ENCODE measurements around the gene MTR. TPM values are rescaled to one million over a fixed set of nuclear protein-coding genes. Genes with fewer than 3 reads are reported as not detected.

MTR gene
- total and polyA plus RNA-seq, 9 of the 15 experiments (the other 6 are each of a cell fraction or from before 2014, with no cell fraction given), result 3.4 to 44.3 (median 20.3) TPM

DNA sequence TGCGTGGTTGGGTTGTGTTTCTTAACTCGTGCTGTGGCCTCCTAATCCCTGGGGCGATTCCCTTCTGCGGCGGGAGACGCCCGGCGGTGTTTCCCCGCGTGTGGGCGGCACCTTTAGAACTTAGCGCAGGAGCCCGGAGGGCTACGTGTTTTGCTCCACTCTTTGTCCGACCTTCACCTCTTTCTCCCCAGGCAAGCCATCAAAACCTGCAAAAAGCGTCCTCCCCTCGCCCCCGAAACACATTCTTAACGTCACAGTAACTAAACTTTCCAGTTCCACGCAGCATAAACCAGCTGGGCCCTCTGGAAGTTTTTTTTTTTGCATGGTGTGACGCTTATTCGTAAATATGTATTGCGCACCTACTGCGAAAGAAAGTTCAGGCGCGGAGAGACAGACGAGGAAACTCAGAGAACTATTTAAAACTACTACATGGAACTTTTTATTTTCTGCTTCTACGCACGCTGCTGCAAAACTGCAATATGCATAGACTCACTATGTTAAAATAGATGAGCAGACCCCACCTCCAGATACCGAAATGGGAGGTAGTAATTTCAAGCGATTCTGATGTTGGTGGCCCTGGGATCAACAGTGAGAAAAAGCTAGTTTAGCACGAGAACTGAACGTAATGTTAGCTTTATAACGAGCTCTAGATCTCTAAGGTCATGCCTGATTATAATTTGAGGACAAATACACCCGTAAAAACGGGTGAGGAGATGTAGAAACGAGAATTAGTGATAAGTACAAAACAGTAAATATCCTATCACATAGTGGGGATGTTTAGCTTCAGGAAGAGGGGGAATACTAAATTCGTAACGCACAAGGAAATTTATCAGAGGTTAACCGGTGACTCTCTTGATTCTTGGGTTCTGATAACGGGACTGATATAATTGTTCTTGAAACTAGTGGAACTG lies 920 bp downstream of the MTR start (continued):
- TF ChIP-seq SMARCC2 (IDR thresholded peaks at IDR 0.05; ENCODE audit: low read depth) (no peak), MIER1 (IDR thresholded peaks at IDR 0.05; ENCODE audit: low read depth) (no peak), ZNF140 (CRISPR knock-in tag; IDR thresholded peaks at IDR 0.05) (no peak), ETV1 (tag; conservative IDR thresholded peaks at IDR 0.05; ENCODE audit: low read depth) (no peak), TOE1 (IDR thresholded peaks at IDR 0.05; ENCODE audit: borderline replicate concordance) (no peak), TOE1 (CRISPR knock-in tag; IDR thresholded peaks at IDR 0.05; ENCODE audit: borderline replicate concordance, low read depth) (no peak), POLR2A (conservative IDR thresholded peaks at IDR 0.05) (no peak), NCOA4 (IDR thresholded peaks at IDR 0.05; ENCODE audit: partially characterized antibody) (no peak), KAT7 (CRISPR knock-in tag; IDR thresholded peaks at IDR 0.05; ENCODE audit: borderline replicate concordance) (peak; percentile 96; the same call in 1 of the 2 replicates), SIN3A (IDR thresholded peaks at IDR 0.05; ENCODE audit: borderline replicate concordance in 2 of 2, control insufficient read depth in 1 of 2, low read depth in 2 of 2, low read length in 2 of 2) (peak in 1 of 2 experiments; percentile 23; a peak in 2 of 4 replicates), PRPF4 (IDR thresholded peaks at IDR 0.05; ENCODE audit: insufficient read depth, low read depth, low read length, poor library complexity, severe bottlenecking) (no peak), HIVEP1 (CRISPR knock-in tag; IDR thresholded peaks at IDR 0.05) (no peak)
- TF ChIP-seq, protein P1, sequence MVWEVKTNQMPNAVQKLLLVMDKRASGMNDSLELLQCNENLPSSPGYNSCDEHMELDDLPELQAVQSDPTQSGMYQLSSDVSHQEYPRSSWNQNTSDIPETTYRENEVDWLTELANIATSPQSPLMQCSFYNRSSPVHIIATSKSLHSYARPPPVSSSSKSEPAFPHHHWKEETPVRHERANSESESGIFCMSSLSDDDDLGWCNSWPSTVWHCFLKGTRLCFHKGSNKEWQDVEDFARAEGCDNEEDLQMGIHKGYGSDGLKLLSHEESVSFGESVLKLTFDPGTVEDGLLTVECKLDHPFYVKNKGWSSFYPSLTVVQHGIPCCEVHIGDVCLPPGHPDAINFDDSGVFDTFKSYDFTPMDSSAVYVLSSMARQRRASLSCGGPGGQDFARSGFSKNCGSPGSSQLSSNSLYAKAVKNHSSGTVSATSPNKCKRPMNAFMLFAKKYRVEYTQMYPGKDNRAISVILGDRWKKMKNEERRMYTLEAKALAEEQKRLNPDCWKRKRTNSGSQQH (CRISPR knock-in tag; IDR thresholded peaks at IDR 0.05), result no peak
- TF ChIP-seq, protein P2, sequence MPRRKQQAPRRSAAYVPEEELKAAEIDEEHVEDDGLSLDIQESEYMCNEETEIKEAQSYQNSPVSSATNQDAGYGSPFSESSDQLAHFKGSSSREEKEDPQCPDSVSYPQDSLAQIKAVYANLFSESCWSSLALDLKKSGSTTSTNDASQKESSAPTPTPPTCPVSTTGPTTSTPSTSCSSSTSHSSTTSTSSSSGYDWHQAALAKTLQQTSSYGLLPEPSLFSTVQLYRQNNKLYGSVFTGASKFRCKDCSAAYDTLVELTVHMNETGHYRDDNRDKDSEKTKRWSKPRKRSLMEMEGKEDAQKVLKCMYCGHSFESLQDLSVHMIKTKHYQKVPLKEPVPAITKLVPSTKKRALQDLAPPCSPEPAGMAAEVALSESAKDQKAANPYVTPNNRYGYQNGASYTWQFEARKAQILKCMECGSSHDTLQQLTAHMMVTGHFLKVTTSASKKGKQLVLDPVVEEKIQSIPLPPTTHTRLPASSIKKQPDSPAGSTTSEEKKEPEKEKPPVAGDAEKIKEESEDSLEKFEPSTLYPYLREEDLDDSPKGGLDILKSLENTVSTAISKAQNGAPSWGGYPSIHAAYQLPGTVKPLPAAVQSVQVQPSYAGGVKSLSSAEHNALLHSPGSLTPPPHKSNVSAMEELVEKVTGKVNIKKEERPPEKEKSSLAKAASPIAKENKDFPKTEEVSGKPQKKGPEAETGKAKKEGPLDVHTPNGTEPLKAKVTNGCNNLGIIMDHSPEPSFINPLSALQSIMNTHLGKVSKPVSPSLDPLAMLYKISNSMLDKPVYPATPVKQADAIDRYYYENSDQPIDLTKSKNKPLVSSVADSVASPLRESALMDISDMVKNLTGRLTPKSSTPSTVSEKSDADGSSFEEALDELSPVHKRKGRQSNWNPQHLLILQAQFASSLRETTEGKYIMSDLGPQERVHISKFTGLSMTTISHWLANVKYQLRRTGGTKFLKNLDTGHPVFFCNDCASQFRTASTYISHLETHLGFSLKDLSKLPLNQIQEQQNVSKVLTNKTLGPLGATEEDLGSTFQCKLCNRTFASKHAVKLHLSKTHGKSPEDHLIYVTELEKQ (CRISPR knock-in tag; IDR thresholded peaks at IDR 0.05), result no peak
- TF ChIP-seq, protein P3, sequence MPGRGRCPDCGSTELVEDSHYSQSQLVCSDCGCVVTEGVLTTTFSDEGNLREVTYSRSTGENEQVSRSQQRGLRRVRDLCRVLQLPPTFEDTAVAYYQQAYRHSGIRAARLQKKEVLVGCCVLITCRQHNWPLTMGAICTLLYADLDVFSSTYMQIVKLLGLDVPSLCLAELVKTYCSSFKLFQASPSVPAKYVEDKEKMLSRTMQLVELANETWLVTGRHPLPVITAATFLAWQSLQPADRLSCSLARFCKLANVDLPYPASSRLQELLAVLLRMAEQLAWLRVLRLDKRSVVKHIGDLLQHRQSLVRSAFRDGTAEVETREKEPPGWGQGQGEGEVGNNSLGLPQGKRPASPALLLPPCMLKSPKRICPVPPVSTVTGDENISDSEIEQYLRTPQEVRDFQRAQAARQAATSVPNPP (IDR thresholded peaks at IDR 0.05; ENCODE audit: borderline replicate concordance, insufficient read depth, insufficient read length), result no peak
- TF ChIP-seq, protein P4, sequence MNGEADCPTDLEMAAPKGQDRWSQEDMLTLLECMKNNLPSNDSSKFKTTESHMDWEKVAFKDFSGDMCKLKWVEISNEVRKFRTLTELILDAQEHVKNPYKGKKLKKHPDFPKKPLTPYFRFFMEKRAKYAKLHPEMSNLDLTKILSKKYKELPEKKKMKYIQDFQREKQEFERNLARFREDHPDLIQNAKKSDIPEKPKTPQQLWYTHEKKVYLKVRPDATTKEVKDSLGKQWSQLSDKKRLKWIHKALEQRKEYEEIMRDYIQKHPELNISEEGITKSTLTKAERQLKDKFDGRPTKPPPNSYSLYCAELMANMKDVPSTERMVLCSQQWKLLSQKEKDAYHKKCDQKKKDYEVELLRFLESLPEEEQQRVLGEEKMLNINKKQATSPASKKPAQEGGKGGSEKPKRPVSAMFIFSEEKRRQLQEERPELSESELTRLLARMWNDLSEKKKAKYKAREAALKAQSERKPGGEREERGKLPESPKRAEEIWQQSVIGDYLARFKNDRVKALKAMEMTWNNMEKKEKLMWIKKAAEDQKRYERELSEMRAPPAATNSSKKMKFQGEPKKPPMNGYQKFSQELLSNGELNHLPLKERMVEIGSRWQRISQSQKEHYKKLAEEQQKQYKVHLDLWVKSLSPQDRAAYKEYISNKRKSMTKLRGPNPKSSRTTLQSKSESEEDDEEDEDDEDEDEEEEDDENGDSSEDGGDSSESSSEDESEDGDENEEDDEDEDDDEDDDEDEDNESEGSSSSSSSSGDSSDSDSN (IDR thresholded peaks at IDR 0.05; ENCODE audit: borderline replicate concordance in 1 of 2, low read depth in 2 of 2, low read length in 2 of 2), result 0 out of 4 replicates have a peak, but pooled peaks of 1 of the 2 experiments have one; percentile 18

Data from K562 (cell line).